ENCODE data around the gene TERT. TPM values are rescaled to one million over a fixed set of nuclear protein-coding genes. Genes with fewer than 3 reads are reported as not detected.
"Not testable (repeated sequence)": the region's sequence is repeated elsewhere in the genome, so short reads cannot be mapped to it uniquely, and the experiment has no call there.

The TERT gene
- total RNA-seq, 1 donor from 2014 or later = 2.9 TPM

DNA sequence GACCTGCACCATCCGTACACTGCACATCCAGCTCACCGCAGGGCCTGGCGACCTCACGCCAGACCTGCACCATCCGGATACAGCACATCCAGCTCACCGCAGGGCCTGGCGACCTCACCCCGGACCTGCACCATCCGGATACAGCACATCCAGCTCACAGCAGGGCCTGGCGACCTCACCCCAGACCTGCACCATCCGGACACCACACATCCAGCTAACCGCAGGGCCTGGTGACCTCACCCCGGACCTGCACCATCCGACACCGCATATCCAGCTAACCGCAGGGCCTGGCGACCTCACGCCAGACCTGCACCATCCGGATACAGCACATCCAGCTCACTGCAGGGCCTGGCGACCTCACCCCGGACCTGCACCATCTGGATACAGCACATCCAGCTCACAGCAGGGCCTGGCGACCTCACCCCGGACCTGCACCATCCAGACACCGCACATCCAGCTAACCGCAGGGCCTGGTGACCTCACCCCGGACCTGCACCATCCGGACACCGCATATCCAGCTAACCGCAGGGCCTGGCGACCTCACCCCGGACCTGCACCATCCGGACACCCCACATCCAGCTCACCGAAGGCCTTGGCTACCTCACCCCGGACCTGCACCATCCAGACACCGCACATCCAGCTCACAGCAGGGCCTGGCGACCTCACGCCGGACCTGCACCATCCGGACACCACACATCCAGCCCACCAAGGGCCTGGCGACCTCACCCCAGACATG, 11.7 kb downstream of the TERT start:
- not testable (repeated sequence) for DNase-seq; H3K4me3 Mint-ChIP-seq (ENCODE audit: unreplicated experiment); H3K4me1 Mint-ChIP-seq (ENCODE audit: low read depth, unreplicated experiment)
- peaks cover 16% of the 10 kb centered on the region for H3K9me3 Mint-ChIP-seq (ENCODE audit: unreplicated experiment)
- H3K36me3 Mint-ChIP-seq (ENCODE audit: unreplicated experiment) = peaks cover 15% of the 10 kb centered on the region
- peak overlapping the region; percentile 28 for H3K27ac Mint-ChIP-seq (ENCODE audit: unreplicated experiment)
- H3K27me3 Mint-ChIP-seq (ENCODE audit: unreplicated experiment) = peaks cover 13% of the 10 kb centered on the region

DNA sequence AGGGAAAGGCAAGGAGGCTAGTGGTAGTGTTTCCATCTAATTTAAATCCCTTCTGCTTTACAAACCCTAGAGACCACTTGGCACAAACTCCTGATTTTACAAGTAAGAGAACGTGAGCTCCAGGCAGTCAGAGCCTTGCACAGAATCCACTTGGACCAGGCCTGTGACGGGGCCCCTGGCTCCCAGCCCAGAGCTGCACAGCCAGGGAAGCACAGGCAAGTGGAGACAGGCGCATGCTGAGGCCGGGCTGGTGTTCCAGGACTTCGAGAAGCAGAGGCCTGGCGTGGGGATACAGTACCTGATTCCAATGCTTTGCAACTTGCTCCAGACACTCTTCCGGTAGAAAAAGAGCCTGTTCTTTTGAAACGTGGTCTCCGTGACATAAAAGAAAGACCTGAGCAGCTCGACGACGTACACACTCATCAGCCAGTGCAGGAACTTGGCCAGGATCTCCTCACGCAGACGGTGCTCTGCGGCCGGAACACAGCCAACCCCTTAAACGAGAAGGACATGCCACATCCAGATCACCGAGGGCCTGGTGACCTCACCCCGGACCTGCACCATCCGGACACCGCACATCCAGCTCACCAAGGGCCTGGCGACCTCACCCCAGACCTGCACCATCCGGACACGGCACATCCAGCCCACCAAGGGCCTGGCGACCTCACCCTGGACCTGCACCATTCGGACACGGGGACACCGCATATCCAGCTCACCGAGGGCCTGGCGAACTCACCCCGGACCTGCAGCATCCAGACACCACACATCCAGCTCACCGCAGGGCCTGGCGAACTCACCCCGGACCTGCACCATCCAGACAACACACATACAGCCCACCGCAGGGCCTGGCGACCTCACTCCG, 12.5 kb downstream of the TERT start:
- Mint-ChIP-seq H3K4me3 (ENCODE audit: unreplicated experiment) (no peak overlapping the region), H3K4me1 (ENCODE audit: low read depth, unreplicated experiment) (peaks cover 1% of the 10 kb centered on the region), H3K9me3 (ENCODE audit: unreplicated experiment) (peaks cover 14% of the 10 kb centered on the region), H3K27me3 (ENCODE audit: unreplicated experiment) (peaks cover 15% of the 10 kb centered on the region), H3K27ac (ENCODE audit: unreplicated experiment) (no peak overlapping the region), H3K36me3 (ENCODE audit: unreplicated experiment) (peaks cover 14% of the 10 kb centered on the region)
- TF ChIP-seq, protein P1, sequence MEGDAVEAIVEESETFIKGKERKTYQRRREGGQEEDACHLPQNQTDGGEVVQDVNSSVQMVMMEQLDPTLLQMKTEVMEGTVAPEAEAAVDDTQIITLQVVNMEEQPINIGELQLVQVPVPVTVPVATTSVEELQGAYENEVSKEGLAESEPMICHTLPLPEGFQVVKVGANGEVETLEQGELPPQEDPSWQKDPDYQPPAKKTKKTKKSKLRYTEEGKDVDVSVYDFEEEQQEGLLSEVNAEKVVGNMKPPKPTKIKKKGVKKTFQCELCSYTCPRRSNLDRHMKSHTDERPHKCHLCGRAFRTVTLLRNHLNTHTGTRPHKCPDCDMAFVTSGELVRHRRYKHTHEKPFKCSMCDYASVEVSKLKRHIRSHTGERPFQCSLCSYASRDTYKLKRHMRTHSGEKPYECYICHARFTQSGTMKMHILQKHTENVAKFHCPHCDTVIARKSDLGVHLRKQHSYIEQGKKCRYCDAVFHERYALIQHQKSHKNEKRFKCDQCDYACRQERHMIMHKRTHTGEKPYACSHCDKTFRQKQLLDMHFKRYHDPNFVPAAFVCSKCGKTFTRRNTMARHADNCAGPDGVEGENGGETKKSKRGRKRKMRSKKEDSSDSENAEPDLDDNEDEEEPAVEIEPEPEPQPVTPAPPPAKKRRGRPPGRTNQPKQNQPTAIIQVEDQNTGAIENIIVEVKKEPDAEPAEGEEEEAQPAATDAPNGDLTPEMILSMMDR (IDR thresholded peaks at IDR 0.05; ENCODE audit: partially characterized antibody, unreplicated experiment) = no peak
- DNase-seq = no peak

DNA sequence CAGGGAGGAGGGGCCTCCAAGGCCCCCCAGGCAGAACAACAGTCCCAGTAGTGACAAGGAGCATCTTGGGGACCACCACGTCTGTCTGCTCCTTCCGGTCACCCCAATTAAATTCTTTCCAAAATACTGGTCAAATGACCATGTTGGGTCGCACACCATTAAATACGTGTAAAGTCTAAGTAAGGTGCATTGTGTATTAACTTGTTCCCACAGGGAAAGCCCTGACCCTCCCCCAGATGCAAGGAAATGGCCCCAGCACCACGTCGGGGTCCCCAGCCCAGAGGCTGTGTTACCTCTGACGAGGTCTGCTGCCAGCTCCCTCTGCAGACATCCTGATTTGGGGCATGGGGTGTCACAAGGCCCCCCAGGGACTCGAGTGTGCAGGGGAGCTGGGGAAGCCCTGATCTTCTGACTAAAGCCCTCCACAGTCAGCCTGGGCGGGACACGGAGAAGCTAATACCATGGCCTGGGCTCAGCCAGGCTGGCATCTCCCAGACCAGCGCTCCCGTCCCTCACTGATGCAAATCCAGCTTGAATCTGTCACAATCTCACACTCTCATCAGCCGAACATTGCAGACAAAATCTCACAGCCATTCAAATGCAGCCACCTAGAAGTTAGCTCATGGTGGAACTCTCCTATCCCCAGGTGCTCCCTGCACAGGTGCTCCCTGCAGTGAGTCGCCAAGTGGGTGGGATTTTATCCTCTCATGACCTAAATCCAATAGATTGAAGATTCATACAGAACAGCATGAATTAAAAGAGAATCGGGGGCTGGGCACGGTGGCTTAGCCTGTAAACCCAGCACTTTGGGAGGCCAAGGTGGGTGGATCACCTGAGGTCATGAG, 13.6 kb downstream of the TERT start:
- Mint-ChIP-seq H3K36me3 (ENCODE audit: unreplicated experiment) (peaks cover 13% of the 10 kb centered on the region), H3K4me1 (ENCODE audit: low read depth, unreplicated experiment) (peaks cover 1% of the 10 kb centered on the region), H3K27me3 (ENCODE audit: unreplicated experiment) (peaks cover 12% of the 10 kb centered on the region), H3K4me3 (ENCODE audit: unreplicated experiment) (no peak overlapping the region), H3K9me3 (ENCODE audit: unreplicated experiment) (peaks cover 12% of the 10 kb centered on the region), H3K27ac (ENCODE audit: unreplicated experiment) (no peak overlapping the region)
- DNase-seq = no peak
- TF ChIP-seq, protein P1 (IDR thresholded peaks at IDR 0.05; ENCODE audit: partially characterized antibody, unreplicated experiment) = no peak

DNA sequence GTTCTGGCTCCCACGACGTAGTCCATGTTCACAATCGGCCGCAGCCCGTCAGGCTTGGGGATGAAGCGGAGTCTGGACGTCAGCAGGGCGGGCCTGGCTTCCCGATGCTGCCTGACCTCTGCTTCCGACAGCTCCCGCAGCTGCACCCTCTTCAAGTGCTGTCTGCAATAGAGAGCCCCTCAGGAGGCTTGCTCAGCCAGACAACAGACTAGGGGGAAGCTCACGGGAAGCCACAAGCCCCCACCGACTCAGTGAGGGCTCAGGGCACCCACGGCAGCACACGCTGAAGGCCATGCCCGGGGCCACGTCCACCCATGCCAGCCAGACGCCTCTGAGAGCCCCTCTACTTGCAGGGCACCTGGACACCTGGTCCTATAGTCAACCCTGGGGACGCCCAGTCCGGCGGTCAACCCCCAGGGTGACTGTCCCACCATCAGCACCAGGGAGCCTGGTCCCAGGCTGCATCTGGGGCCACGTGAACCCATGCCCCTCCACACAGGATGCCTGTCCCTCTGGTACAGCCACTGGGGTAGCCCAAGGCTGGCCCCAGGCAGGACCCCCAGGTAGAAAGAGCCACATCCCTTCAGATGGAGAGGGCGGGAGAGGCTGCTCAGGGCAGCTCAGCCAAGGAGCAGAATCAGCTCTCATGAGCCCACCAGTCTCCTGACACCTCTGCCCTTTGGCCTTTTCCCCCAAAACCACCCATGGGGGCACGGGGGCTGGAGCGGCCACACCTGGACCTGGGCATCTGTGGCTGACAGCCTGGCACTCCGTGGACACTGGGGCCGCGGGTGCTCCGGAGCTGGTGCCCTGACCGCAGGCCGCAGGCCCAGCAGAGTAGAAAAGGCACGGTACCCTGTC, 14.5 kb downstream of the TERT start:
- DNase-seq = no peak
- H3K36me3 Mint-ChIP-seq (ENCODE audit: unreplicated experiment) = peaks cover 9% of the 10 kb centered on the region
- H3K9me3 Mint-ChIP-seq (ENCODE audit: unreplicated experiment) = peaks cover 9% of the 10 kb centered on the region
- no peak overlapping the region for H3K4me3 Mint-ChIP-seq (ENCODE audit: unreplicated experiment)
- TF ChIP-seq, protein P1 (IDR thresholded peaks at IDR 0.05; ENCODE audit: partially characterized antibody, unreplicated experiment) = no peak
- H3K27ac Mint-ChIP-seq (ENCODE audit: unreplicated experiment) = no peak overlapping the region
- peaks cover 11% of the 10 kb centered on the region for H3K27me3 Mint-ChIP-seq (ENCODE audit: unreplicated experiment)
- peaks cover 1% of the 10 kb centered on the region for H3K4me1 Mint-ChIP-seq (ENCODE audit: low read depth, unreplicated experiment)

All from glutamatergic neuron (in vitro differentiated cells).